B cell (primary cell): ENCODE data around the gene SRRM2. TPM values are rescaled to one million over a fixed set of nuclear protein-coding genes. Genes with fewer than 3 reads are reported as not detected.

ENCODE experiments used
- ATAC-seq: fragments of 200-7000 bp; cut with Tn5 transposase; one replicate; pipeline ENCODE4 v1.10.0; 2021; ENCODE audit warnings: low read depth, mild to moderate bottlenecking, moderate number of reproducible peaks, moderate library complexity
- CTCF ChIA-PET: fragments of 350-600 bp; sonication (Branson Sonifier 250); formaldehyde crosslinking; loops from one replicate; lab custom pipeline; 2021; ENCODE audit warnings: antibody characterized with exemption, inconsistent platforms; lab: Charles Lee
- POLR2A ChIA-PET: fragments of 350-600 bp; sonication (Branson Sonifier 250); formaldehyde crosslinking; loops from one replicate; lab custom pipeline; 2021; ENCODE audit warnings: antibody characterized with exemption; lab: Charles Lee
- DNase-seq: peaks from one replicate; pipeline ENCODE4 v3.0.0; 2013
- H2AFZ ChIP-seq: 2 replicates; pipeline ENCODE4 v1.6.1; 2012; ENCODE audit warnings: mild to moderate bottlenecking, low read depth, low read length; ENCODE audit not compliant: insufficient read depth, poor library complexity, severe bottlenecking
- H3K27ac ChIP-seq, 2 donors: 1 replicate in 1 of 2; 2 replicates in 1 of 2; pipeline ENCODE4 v1.5.1; 2012 to 2013; ENCODE audit warnings: low read length in 2 of 2, mild to moderate bottlenecking in 2 of 2, moderate library complexity in 1 of 2
- H3K27me3 ChIP-seq, 4 experiments: fragments of 200-600 bp in 1 of 4; sonication (generic) in 1 of 4; replicated peaks in 1 of 4; 1 replicate in 2 of 4; 2 replicates in 2 of 4; pipeline versions ENCODE4 v1.6.1 to v1.7.0; 2013 to 2016; ENCODE audit warnings: low read length in 3 of 4, mild to moderate bottlenecking in 2 of 4, mixed read lengths in 1 of 4, moderate library complexity in 1 of 4; ENCODE audit not compliant: insufficient read depth in 4 of 4, control insufficient read depth in 3 of 4; ENCODE audit errors: control extremely low read depth in 1 of 4
- H3K36me3 ChIP-seq, 2 experiments: replicated peaks in 1 of 2; 1 replicate in 1 of 2; 2 replicates in 1 of 2; pipeline versions ENCODE4 v1.6.1 to v1.7.1; 2013; ENCODE audit warnings: low read length in 1 of 2; ENCODE audit not compliant: insufficient read depth in 2 of 2, control insufficient read depth in 1 of 2; ENCODE audit errors: control extremely low read depth in 1 of 2, extremely low read depth in 1 of 2
- H3K4me1 ChIP-seq, 2 donors: fragments of 200-600 bp in 1 of 2; sonication (generic) in 1 of 2; 1 replicate in 1 of 2; 2 replicates in 1 of 2; pipeline versions ENCODE4 v1.5.1 to v1.6.1; 2013 to 2017; ENCODE audit warnings: low read length in 2 of 2; ENCODE audit not compliant: control insufficient read depth in 2 of 2, insufficient read depth in 2 of 2
- H3K4me2 ChIP-seq: replicated peaks from 2 replicates; pipeline ENCODE3; 2012; ENCODE audit warnings: mild to moderate bottlenecking, low read depth, low read length; ENCODE audit not compliant: poor library complexity, severe bottlenecking
- H3K4me3 ChIP-seq, 5 experiments: fragments of 200-600 bp in 1 of 5; sonication (generic) in 1 of 5; 1 replicate in 3 of 5; 2 replicates in 2 of 5; pipeline versions ENCODE4 v1.5.1 to v1.7.0; 2011 to 2016; ENCODE audit warnings: low read length in 4 of 5, mild to moderate bottlenecking in 4 of 5, low read depth in 2 of 5, control low read depth in 1 of 5, moderate library complexity in 1 of 5; ENCODE audit not compliant: insufficient read depth in 1 of 5; ENCODE audit errors: control extremely low read depth in 1 of 5, extremely low read depth in 1 of 5
- H3K79me2 ChIP-seq: fragments of 200-600 bp; sonication (generic); one replicate; pipeline ENCODE4 v1.6.0; 2016; ENCODE audit warnings: low read length; ENCODE audit not compliant: control insufficient read depth, insufficient read depth
- H3K9ac ChIP-seq: fragments of 200-600 bp; sonication (generic); 2 replicates; pipeline ENCODE4 v1.6.1; 2017; ENCODE audit warnings: mild to moderate bottlenecking, low read length, moderate library complexity
- H3K9me3 ChIP-seq, 3 donors: one replicate each; pipeline versions ENCODE4 v1.6.1 to v1.7.1; 2013; ENCODE audit warnings: low read length in 2 of 3; ENCODE audit not compliant: control insufficient read depth in 2 of 3, insufficient read depth in 1 of 3; ENCODE audit errors: control extremely low read depth in 1 of 3
- H4K20me1 ChIP-seq: 2 replicates; pipeline ENCODE4 v1.6.0; 2012; ENCODE audit warnings: mild to moderate bottlenecking, low read length; ENCODE audit not compliant: insufficient read depth, control insufficient read depth, poor library complexity, severe bottlenecking
- H3K27ac Mint-ChIP-seq: one replicate; pipeline ENCODE4 v1.8.0; 2021; ENCODE audit warnings: mixed read lengths
- H3K27me3 Mint-ChIP-seq: one replicate; pipeline ENCODE4 v1.8.0; 2021; ENCODE audit warnings: mixed read lengths
- H3K4me1 Mint-ChIP-seq: one replicate; pipeline ENCODE4 v1.8.0; 2021; ENCODE audit warnings: mixed read lengths
- H3K4me3 Mint-ChIP-seq: one replicate; pipeline ENCODE4 v1.8.0; 2021; ENCODE audit warnings: mixed read lengths
- H3K9me3 Mint-ChIP-seq: one replicate; pipeline ENCODE4 v1.8.0; 2022; ENCODE audit warnings: mixed read lengths; ENCODE audit not compliant: insufficient read depth
- EZH2 ChIP-seq: IDR thresholded peaks from 2 replicates; pipeline ENCODE4 v1.6.1; 2012; ENCODE audit warnings: borderline replicate concordance, low read depth, mild to moderate bottlenecking, moderate library complexity, low read length; ENCODE audit not compliant: insufficient read depth, poor library complexity, severe bottlenecking
- WGBS: methylation state at CpG from one replicate; pipeline ENCODE4 v1.1.5; 2013; ENCODE audit warnings: missing lambda C conversion rate; ENCODE audit not compliant: insufficient coverage; 5-methylcytosine and 5-hydroxymethylcytosine counted together
- intact Hi-C: fragments of 100-400 bp; cut with micrococcal nuclease; formaldehyde crosslinking; loops from one replicate; pipeline ENCODE4 v1.10.0; 2022
- polyA plus RNA-seq: library from polyadenylated mRNA; depleted of rRNA; stranded (reverse); fragments of >200 nt; gene quantifications from 2 replicates; pipeline ENCODE4 v1.2.3, GENCODE V29; 2012
- total RNA-seq, 2 donors: library from RNA; stranded (reverse); fragments of 120-200 nt in 1 of 2; gene quantifications; 1 replicate in 1 of 2; 2 replicates in 1 of 2; pipeline versions ENCODE4 v1.2.3 to v1.2.4, GENCODE V29; 2013 to 2022
- TF ChIP-seq, protein P1 (sequence below): fragments of 200-600 bp; IDR thresholded peaks from one replicate; pipeline ENCODE4 v1.8.0; 2022; ENCODE audit warnings: antibody characterized with exemption, mild to moderate bottlenecking

SRRM2 gene
- total and polyA plus RNA-seq, 2 donors (not counting 1 experiment from before 2014, with no cell fraction given): 1,485 to 1,879 TPM

DNA sequence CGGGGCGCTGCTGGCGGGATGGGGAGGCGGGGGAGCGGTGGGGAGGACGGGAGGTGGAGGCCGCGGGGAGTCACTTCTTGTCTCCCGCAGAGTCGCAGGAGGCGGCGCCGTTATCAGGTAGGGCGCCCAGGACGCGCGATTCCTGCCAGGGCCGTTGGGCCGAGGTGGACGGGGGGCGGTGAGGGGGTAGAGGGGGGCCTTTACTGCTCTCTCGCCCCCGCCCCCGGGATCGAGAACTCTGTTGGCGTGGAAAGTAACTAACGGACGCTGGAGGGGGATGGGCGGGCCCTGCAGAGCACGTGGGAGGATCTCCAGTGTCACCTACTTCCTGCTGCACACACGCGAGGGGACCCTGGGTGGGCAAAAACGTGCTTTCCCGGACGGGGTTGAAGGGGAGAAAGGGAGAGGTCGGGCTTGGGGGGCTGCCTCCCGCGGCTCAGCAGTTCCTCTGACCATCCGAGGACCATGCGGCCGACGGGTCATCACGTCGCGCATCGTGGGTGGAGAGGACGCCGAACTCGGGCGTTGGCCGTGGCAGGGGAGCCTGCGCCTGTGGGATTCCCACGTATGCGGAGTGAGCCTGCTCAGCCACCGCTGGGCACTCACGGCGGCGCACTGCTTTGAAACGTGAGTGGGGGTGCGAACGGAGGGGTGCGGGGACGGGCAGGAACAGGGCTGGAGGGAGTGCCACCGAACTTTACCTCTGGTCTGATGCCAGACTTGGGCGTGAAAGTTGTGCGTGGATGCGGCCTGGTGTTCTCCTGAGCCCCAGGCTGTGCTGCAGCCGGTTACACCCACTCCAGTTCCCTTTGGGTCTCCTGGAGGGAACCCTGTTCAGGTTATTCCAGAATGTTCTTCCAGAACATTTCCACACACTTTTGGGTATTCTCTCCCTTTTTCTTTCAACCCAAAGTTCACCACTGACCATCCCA lies 65.2 kb downstream of the SRRM2 start:
- peaks cover 11% of the 10 kb centered on the region for H3K27me3 Mint-ChIP-seq
- POLR2A ChIA-PET: no interaction called here
- intact Hi-C loops: no loop called here
- TF ChIP-seq, protein P1, sequence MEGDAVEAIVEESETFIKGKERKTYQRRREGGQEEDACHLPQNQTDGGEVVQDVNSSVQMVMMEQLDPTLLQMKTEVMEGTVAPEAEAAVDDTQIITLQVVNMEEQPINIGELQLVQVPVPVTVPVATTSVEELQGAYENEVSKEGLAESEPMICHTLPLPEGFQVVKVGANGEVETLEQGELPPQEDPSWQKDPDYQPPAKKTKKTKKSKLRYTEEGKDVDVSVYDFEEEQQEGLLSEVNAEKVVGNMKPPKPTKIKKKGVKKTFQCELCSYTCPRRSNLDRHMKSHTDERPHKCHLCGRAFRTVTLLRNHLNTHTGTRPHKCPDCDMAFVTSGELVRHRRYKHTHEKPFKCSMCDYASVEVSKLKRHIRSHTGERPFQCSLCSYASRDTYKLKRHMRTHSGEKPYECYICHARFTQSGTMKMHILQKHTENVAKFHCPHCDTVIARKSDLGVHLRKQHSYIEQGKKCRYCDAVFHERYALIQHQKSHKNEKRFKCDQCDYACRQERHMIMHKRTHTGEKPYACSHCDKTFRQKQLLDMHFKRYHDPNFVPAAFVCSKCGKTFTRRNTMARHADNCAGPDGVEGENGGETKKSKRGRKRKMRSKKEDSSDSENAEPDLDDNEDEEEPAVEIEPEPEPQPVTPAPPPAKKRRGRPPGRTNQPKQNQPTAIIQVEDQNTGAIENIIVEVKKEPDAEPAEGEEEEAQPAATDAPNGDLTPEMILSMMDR: no peak
- no peak for TF ChIP-seq EZH2
- Histone ChIP-seq H3K4me2 (peak overlapping the region; percentile 42), H3K27ac (no peak overlapping the region), H3K4me1 (no peaks in the 10 kb centered on the region), H4K20me1 (no peaks in the 10 kb centered on the region), H3K9me3 (no peaks in the 10 kb centered on the region), H3K4me3 (peak overlapping the region in 1 of 5 experiments; percentile 21), H3K27me3 (peaks cover 0 to 4% (median 0%) of the 10 kb centered on the region in 4 experiments), H2AFZ (peak overlapping the region; percentile 22), H3K9ac (no peak overlapping the region), H3K79me2 (no peaks in the 10 kb centered on the region), H3K36me3 (no peaks in the 10 kb centered on the region)
- WGBS: 85% methylated on average over 66 of the region's 68 CpGs
- H3K4me1 Mint-ChIP-seq: no peaks in the 10 kb centered on the region
- no peak overlapping the region for H3K27ac Mint-ChIP-seq
- H3K9me3 Mint-ChIP-seq: no peaks in the 10 kb centered on the region
- DNase-seq (no peak), ATAC-seq (no peak)
- CTCF ChIA-PET: no interaction called here
- no peak overlapping the region for H3K4me3 Mint-ChIP-seq

DNA sequence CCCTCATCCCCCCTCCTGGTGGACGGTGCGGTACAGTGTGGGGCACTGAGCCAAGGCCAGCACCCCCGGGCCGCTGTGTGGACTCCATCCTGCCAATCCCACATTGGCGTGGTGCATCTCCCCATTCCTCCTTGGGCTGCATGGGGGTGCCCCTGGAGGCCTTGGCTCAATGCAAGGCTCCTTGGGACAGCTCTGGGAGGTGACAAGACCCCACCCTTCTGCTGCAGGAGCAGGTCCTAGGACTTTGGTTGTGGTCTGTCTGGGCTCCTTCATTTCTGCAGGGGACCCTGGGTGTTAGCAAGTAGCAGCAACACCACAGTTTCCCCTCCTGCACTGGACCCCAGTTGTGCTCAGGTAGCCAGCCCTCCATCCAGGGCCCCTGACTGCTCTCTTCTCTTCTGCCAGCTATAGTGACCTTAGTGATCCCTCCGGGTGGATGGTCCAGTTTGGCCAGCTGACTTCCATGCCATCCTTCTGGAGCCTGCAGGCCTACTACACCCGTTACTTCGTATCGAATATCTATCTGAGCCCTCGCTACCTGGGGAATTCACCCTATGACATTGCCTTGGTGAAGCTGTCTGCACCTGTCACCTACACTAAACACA lies 65.9 kb downstream of the SRRM2 start:
- Histone ChIP-seq H4K20me1 (no peaks in the 10 kb centered on the region), H3K4me2 (no peak overlapping the region), H3K9me3 (no peaks in the 10 kb centered on the region), H3K27ac (no peak overlapping the region), H3K9ac (no peak overlapping the region), H3K27me3 (peaks cover 0 to 4% (median 0%) of the 10 kb centered on the region in 4 experiments), H3K4me3 (no peak overlapping the region), H3K4me1 (no peaks in the 10 kb centered on the region), H2AFZ (no peak overlapping the region), H3K79me2 (no peaks in the 10 kb centered on the region), H3K36me3 (no peaks in the 10 kb centered on the region)
- intact Hi-C loops: no loop called here
- no peak for DNase-seq
- WGBS: 91% methylated on average over 10 of the region's 10 CpGs
- ChIA-PET CTCF (no interaction called here), POLR2A (no interaction called here)
- Mint-ChIP-seq H3K4me3 (no peak overlapping the region), H3K4me1 (no peaks in the 10 kb centered on the region), H3K27me3 (peaks cover 11% of the 10 kb centered on the region), H3K27ac (no peak overlapping the region), H3K9me3 (no peaks in the 10 kb centered on the region)
- TF ChIP-seq, protein P1: no peak
- no peak for TF ChIP-seq EZH2
- no peak for ATAC-seq
